H7 (cell line): ENCODE measurements around the gene RNF212B. TPM values are rescaled to one million over a fixed set of nuclear protein-coding genes. Genes with fewer than 3 reads are reported as not detected.
A peak's percentile ranks its signal among the peaks of the same experiment; 100 is the strongest.
"Not testable (repeated sequence)": the region's sequence is repeated elsewhere in the genome, so short reads cannot be mapped to it uniquely, and the experiment has no call there.

Source experiments
- DNase-seq: peaks from one replicate; pipeline ENCODE4 v3.0.0; 2012
- H3K27me3 ChIP-seq: 2 replicates; pipeline ENCODE4 v1.6.0; 2011; ENCODE audit warnings: mild to moderate bottlenecking, low read length; ENCODE audit not compliant: control insufficient read depth, insufficient read depth
- H3K36me3 ChIP-seq: replicated peaks from 2 replicates; pipeline ENCODE4 v1.5.1; 2011; ENCODE audit warnings: low read length; ENCODE audit not compliant: control insufficient read depth, insufficient read depth
- H3K4me3 ChIP-seq: 2 replicates; pipeline ENCODE4 v1.5.1; 2011; ENCODE audit warnings: low read depth, mild to moderate bottlenecking, control low read depth, low read length, moderate library complexity; ENCODE audit not compliant: insufficient read depth
- total RNA-seq: library from RNA; depleted of rRNA; stranded (reverse); fragments of >200 nt; shearing (Covaris generic); gene quantifications from 2 replicates; pipeline ENCODE4 v1.2.3, GENCODE V29; 2014

RNF212B gene
- total RNA-seq, 1 experiment from 2014 or later = 0.24 TPM

GRCh38 chr14:23260849-23261248, 23.1 kb downstream of the RNF212B start:
- H3K36me3 ChIP-seq, DNase-seq, H3K4me3 ChIP-seq, H3K27me3 ChIP-seq: not testable (repeated sequence)

DNA sequence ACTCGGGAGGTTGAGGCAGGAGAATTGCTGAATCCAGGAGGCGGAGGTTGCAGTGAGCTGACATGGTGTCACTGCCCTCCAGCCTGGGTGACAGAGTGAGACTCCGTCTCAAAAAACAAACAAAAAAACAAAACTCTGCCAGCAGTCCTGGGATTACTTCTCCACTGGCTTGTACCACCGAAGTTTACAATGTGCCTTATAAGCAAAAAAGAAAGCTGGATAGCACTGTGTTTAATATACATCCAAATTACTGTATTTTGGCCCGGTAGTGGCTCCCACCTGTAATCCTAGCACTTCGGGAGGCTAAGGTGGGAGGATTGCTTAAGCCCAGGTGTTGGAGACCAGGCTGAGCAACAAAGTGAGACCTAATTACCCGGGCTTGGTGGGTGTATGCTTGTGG, 31.5 kb downstream of the RNF212B start:
- H3K36me3 ChIP-seq = no peaks in the 10 kb centered on the region
- no peak overlapping the region for H3K4me3 ChIP-seq
- peaks cover 17% of the 10 kb centered on the region for H3K27me3 ChIP-seq
- DNase-seq = no peak

DNA sequence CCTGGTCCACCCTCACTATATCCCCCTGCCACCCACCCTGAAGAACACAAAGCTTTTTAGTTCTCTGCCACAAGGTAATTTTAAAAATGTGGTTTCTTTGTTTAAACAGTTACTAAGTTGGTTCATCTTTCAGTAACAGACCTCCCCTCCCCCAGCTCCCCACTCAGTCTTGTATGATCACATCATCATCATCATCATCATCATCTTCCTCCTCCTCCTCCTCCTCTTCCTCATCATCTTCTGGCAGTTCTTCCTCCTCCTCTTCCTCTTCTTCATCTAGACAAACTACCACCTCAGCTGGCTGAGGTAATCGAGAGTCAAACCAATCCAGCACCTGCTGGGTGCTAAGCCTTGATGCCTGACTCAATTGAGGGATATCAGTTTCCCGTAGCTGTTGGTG, 37.7 kb downstream of the RNF212B start:
- Histone ChIP-seq H3K4me3 (no peak overlapping the region), H3K27me3 (peaks cover 20% of the 10 kb centered on the region), H3K36me3 (no peaks in the 10 kb centered on the region)

DNA sequence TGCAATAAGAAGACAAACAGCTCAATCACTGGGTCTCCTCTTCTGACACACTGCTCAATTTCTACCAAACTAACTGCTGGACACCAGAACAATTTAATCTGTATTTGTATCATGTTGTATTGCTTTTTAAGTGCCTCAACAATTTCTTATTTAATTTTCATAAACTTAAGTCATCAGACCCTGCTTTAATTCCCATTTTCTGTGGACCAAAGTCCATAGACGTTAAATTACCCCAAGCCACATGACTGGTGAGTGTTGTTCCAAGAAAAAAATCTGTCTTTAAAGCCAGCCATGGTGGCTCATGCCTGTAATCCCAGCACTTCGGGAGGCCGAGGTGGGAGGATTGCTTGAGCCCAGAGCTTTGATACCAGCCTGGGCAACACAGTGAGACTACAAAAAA, 39.5 kb downstream of the RNF212B start:
- no peak for DNase-seq
- peaks cover 19% of the 10 kb centered on the region for H3K27me3 ChIP-seq
- no peaks in the 10 kb centered on the region for H3K36me3 ChIP-seq
- H3K4me3 ChIP-seq = no peak overlapping the region

More for the DNA sequence above, 37.7 kb downstream of the RNF212B start:
- DNase-seq = no peak

DNA sequence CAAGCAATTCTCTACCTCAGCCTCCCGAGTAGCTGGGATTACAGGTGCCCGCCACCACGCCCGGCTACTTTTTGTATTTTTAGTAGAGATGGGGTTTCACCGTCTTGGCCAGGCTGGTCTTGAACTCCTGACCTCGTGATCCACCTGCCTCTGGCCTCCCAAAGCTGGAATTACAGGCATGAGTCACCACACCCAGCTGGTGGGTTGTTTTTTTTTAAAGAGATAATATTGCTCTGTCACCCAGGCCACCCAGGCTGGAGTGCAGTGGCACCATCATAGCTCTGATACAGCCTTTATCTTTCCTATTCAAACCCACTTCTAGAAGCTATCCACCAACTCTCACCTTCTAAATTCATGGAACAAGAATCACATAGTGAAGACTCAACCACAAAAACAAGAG, 40.2 kb downstream of the RNF212B start:
- not testable (repeated sequence) for H3K36me3 ChIP-seq, DNase-seq, H3K4me3 ChIP-seq
- H3K27me3 ChIP-seq = peaks cover 15% of the 10 kb centered on the region

GRCh38 chr14:23281247-23281646, 43.5 kb downstream of the RNF212B start:
- H3K36me3 ChIP-seq = no peaks in the 10 kb centered on the region
- no peak for DNase-seq
- peaks cover 9% of the 10 kb centered on the region for H3K27me3 ChIP-seq
- no peak overlapping the region for H3K4me3 ChIP-seq

DNA sequence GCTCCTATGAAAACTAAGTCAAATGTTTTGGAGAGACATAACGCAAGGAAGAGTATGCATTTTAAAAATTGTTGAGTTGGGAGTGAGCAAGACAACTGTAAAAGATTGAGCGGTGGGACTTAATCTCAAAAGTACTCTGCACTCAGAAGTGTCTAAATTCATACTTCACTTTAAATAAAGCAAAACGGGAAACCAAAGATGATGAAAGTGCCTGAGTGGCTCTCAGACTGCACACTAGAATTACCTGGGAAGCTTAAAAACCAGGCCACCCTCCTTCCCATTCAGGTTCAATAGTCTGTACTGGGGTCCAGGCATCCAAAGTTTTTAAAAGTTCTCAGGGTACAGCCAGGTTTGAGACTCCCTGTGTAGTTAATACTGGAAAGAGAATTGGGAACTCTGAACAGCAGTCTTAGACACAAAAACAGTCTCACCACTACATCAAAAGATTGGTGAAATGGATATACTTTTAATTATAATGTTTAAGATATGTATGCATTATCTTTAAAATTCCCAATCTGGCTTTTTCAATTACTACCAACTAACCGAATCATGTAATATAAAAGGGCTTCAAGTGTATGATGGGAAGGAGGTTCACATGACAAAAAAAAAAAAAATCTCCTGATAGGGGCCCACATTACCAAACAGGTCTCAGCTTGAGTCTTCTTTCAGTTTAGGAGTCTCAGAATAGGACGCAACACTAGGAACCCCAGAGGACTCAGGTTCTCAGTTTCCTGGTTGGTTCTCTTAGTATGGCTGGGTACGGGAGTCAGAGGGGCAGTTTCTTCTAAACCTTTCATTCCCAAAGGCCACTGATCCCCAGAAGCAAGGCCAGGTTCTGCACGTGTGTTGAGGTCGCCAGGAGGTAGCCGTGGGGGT, 47.2 kb downstream of the RNF212B start:
- H3K27me3 ChIP-seq = peaks cover 24% of the 10 kb centered on the region

DNA sequence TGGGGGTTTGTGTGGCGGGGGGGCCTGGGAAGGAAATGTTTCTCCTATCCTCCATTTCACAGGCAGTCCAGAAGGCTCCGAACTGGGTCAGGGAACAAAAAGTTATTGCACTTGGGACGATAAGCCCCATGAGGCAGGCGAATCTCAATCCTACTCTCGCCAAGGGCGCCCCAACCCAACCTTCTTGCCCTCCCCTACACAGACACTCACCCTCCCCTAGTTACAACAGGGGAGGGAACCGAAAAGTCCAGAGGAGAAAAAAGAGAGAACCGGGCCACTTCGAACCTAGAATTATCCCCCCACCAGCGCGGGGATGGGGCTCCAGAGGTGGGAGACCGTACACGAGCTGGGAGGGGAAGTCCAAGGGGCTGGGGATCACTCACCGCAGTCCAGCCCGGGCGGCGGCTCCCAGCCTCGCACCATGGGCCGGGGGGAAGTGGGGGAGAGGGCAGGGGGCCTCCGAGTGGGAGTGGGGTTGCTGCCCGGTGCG, 47.8 kb downstream of the RNF212B start:
- Histone ChIP-seq H3K36me3 (no peaks in the 10 kb centered on the region), H3K4me3 (peak overlapping the region; percentile 71), H3K27me3 (peaks cover 30% of the 10 kb centered on the region)
- no peak for DNase-seq

More for the DNA sequence above, 47.2 kb downstream of the RNF212B start:
- DNase-seq = no peak
- Histone ChIP-seq H3K36me3 (no peaks in the 10 kb centered on the region), H3K4me3 (peak overlapping the region; percentile 71)

DNA sequence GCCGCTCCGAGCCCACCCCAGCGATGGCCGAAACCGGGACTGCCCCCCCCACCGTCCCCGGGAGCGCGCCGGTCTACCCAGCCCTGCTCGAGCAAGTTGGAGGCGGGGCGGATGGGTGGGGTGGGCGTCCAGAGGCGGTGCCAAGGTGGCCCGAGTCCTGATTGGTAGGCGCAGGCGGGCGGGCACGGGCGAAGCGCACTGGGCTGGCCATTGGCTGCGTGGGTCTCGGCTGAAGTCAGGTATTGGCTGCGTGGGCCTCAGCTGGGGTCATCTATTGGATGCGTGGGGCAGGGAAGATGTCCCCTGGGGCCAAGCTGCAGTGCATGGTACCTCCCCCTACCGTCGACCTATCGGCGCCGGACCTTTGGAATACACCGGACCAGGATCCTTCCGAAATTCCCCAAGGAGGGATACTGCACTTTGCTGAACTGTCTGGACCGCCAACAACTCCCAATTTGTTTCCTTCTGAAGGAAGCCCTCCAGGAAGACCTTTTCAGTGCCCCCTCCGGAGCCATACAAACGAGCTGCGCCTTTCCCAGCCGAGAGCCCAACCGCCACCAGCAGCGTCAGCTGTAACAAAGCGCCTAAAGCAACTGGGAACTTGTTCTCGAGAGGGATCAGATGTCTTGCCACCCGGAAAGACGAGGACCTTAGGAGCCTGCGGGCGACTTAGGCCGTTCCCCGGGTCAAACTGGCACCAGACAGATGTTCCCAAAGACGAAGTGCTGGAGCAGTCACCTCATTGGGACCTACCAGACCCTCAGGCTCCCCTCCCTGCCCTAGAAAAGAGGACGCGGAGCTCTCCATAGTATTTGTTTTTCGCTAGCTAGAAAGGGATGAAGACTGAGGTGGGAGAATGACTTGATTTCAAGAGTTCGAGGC, 48.5 kb downstream of the RNF212B start, which contains the start of gene HOMEZ:
Gene HOMEZ (minus strand): TSS at position 113 of the 882 bp plus-strand sequence. CDS start 180 bp downstream, outside the sequence.
- DNase-seq = peak; percentile 96
- Histone ChIP-seq H3K4me3 (peak within 1 kb of the TSS; percentile 71), H3K27me3 (peaks cover 35% of the 10 kb centered on the region), H3K36me3 (no peaks in the 10 kb centered on the region)

DNA sequence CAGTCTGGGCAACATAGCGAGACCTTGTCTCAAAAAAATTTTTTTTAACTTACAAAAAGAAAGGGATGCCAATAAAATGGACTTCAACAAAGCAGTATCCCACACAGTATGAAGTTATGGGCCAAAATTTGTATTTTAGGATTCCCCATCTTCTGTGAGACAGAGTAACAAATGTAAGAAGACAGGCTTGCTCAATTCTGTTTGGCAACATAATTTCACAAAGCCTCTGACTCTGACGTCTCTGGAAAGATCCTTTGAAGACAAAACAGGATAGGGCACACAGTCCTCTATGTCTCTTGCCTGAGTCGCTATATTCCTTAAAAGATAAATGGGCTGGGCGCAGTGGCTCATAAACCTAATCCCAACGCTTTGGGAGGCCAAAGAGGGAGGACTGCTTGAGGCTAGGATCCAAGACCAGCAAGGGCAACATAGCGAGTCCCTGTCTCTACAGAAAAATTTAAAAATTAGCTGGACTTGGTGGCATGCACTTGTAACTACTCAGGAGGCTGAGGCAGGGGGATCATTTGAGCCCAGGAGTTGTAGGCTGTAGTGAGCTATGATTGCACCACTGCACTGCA, 49.3 kb downstream of the RNF212B start:
- Histone ChIP-seq H3K4me3 (peak overlapping the region; percentile 71), H3K27me3 (peaks cover 42% of the 10 kb centered on the region), H3K36me3 (no peaks in the 10 kb centered on the region)
- DNase-seq = no peak

- Histone ChIP-seq H3K4me3 (no peak overlapping the region), H3K27me3 (peaks cover 78% of the 10 kb centered on the region), H3K36me3 (no peaks in the 10 kb centered on the region)
- DNase-seq = no peak
These were observed 57.2 kb downstream of the RNF212B start for GRCh38 chr14:23294734-23295561.

DNA sequence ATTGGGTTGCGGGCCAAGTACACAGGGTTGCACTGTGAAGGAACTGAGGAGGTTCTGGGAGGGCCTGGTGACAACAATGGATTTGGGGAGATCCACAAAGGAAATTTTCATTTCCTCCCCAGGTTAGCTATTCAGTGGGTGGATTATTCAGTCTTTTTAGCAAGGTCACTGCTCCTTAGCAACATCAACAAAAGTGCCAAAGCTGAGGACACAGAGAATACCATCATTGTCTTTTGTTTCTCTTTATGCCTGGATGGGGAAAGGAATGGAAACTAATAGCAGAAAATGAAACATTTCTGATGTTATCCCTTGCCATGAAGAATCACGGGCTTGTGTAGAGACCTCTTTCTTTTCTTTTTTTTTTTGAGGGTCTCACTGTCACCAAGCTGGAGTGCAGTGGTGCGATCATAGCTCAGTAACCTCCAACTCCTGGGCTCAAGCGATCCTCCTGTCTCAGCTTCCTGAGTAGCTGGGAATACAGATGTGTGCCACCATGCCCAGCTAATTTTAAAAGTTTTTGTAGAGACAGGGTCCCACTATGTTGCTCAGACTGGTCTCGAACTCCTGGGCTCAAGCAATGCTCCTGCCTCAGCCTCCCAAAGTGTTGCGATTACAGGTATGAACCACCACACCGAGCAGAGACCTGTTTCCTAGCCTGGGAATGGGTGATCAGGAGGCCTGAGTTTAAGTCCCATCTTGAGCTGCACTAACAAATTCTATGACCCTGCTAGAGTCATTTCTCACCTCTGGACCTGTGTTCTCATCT, 58.5 kb downstream of the RNF212B start:
- no peak for DNase-seq
- no peaks in the 10 kb centered on the region for H3K36me3 ChIP-seq
- no peak overlapping the region for H3K4me3 ChIP-seq
- H3K27me3 ChIP-seq = peaks cover 74% of the 10 kb centered on the region

- Histone ChIP-seq H3K36me3 (no peaks in the 10 kb centered on the region), H3K27me3 (peaks cover 65% of the 10 kb centered on the region), H3K4me3 (no peak overlapping the region)
- no peak for DNase-seq
These were observed 59.4 kb downstream of the RNF212B start for GRCh38 chr14:23297096-23297495.
